Neural cell (in vitro differentiated cells): Measurements from ENCODE around the gene PPME1. TPM values are rescaled to one million over a fixed set of nuclear protein-coding genes. Genes with fewer than 3 reads are reported as not detected.

ENCODE experiments used
- H2AFZ ChIP-seq: fragments of 200-600, 300-800 bp; sonication (generic), shearing (Covaris generic); 2 replicates; pipeline ENCODE4 v1.6.0; 2014; ENCODE audit warnings: low read depth, mild to moderate bottlenecking, antibody characterized with exemption, low read length, moderate library complexity
- H3F3A ChIP-seq: fragments of 200-600 bp; shearing (Covaris generic); 2 replicates; pipeline ENCODE4 v1.6.1; 2016; ENCODE audit warnings: mild to moderate bottlenecking, moderate library complexity, mixed read lengths, antibody characterized with exemption, low read length; ENCODE audit not compliant: insufficient read depth, poor library complexity, severe bottlenecking
- H3K27ac ChIP-seq: fragments of 200-600, 300-800 bp; sonication (generic), shearing (Covaris generic); 2 replicates; pipeline ENCODE4 v1.5.1; 2014; ENCODE audit warnings: mild to moderate bottlenecking, low read length, moderate library complexity
- H3K27me3 ChIP-seq: fragments of 300-800, 200-600 bp; sonication (generic), shearing (Covaris generic); 2 replicates; pipeline ENCODE4 v1.6.0; 2014; ENCODE audit warnings: mild to moderate bottlenecking, low read depth, low read length, moderate library complexity; ENCODE audit not compliant: insufficient read depth
- H3K36me3 ChIP-seq: fragments of 300-800, 200-600 bp; sonication (generic), shearing (Covaris generic); 2 replicates; pipeline ENCODE4 v1.5.1; 2014; ENCODE audit warnings: mild to moderate bottlenecking, antibody characterized with exemption, low read length, moderate library complexity; ENCODE audit not compliant: insufficient read depth
- H3K4me2 ChIP-seq: fragments of 300-800, 200-600 bp; sonication (generic), shearing (Covaris generic); 2 replicates; pipeline ENCODE4 v1.6.0; 2014; ENCODE audit warnings: mild to moderate bottlenecking, low read length
- H3K4me3 ChIP-seq: fragments of 300-800, 200-600 bp; sonication (generic), shearing (Covaris generic); 2 replicates; pipeline ENCODE4 v1.5.1; 2014; ENCODE audit warnings: mild to moderate bottlenecking, low read length, moderate library complexity
- H3K79me2 ChIP-seq: fragments of 200-600 bp; shearing (Covaris generic); replicated peaks from 2 replicates; pipeline ENCODE4 v1.6.0; 2014; ENCODE audit warnings: mild to moderate bottlenecking, low read length, moderate library complexity; ENCODE audit not compliant: insufficient read depth
- H3K9ac ChIP-seq: fragments of 300-800, 200-600 bp; sonication (generic), shearing (Covaris generic); 2 replicates; pipeline ENCODE4 v1.6.1; 2016; ENCODE audit warnings: mild to moderate bottlenecking, low read length, mixed read lengths
- H3K9me2 ChIP-seq: fragments of 200-600 bp; shearing (Covaris generic); 2 replicates; pipeline ENCODE4 v1.6.1; 2016; ENCODE audit warnings: mild to moderate bottlenecking, low read length, mixed read lengths; ENCODE audit not compliant: insufficient read depth
- H3K9me3 ChIP-seq: fragments of 200-600, 300-800 bp; sonication (generic), shearing (Covaris generic); 2 replicates; pipeline ENCODE4 v1.6.1; 2016; ENCODE audit warnings: mild to moderate bottlenecking, mixed run types, low read length, moderate library complexity, mixed read lengths
- H4K20me1 ChIP-seq: fragments of 200-600 bp; shearing (Covaris generic); 2 replicates; pipeline ENCODE4 v1.6.1; 2016; ENCODE audit warnings: mild to moderate bottlenecking, mixed run types; ENCODE audit not compliant: insufficient read depth
- EP300 ChIP-seq: fragments of 450-650 bp; conservative IDR thresholded peaks from 2 replicates; pipeline ENCODE4 v1.6.1; 2014; ENCODE audit warnings: antibody characterized with exemption, mild to moderate bottlenecking, moderate library complexity; ENCODE audit not compliant: poor library complexity, severe bottlenecking
- EZH2 ChIP-seq: fragments of 200-600, 300-800 bp; shearing (Covaris generic), sonication (generic); IDR thresholded peaks from 2 replicates; pipeline ENCODE4 v1.6.1; 2014; ENCODE audit warnings: antibody characterized with exemption, low read length, borderline replicate concordance, mild to moderate bottlenecking; ENCODE audit not compliant: insufficient read depth, poor library complexity, severe bottlenecking
- MXI1 ChIP-seq: fragments of 450-650 bp; conservative IDR thresholded peaks from 2 replicates; pipeline ENCODE4 v1.6.1; 2014; ENCODE audit warnings: antibody characterized with exemption, mild to moderate bottlenecking; ENCODE audit not compliant: poor library complexity, severe bottlenecking
- POLR2AphosphoS5 ChIP-seq: IDR thresholded peaks from 2 replicates; pipeline ENCODE4 v1.6.1; 2012
- RAD21 ChIP-seq: fragments of 450-650 bp; conservative IDR thresholded peaks from 2 replicates; pipeline ENCODE4 v1.6.1; 2014; ENCODE audit warnings: antibody characterized with exemption, mild to moderate bottlenecking, moderate library complexity
- SMC3 ChIP-seq: fragments of 450-650 bp; conservative IDR thresholded peaks from 2 replicates; pipeline ENCODE4 v1.6.1; 2014; ENCODE audit warnings: antibody characterized with exemption, mild to moderate bottlenecking, moderate library complexity; ENCODE audit not compliant: poor library complexity
- TAF1 ChIP-seq: IDR thresholded peaks from 2 replicates; pipeline ENCODE4 v1.6.1; 2012; ENCODE audit warnings: low read depth
- polyA plus RNA-seq: library from polyadenylated mRNA; depleted of rRNA; stranded (reverse); fragments of >200 nt; gene quantifications from 2 replicates; pipeline ENCODE4 v1.2.3, GENCODE V29; 2014
- TF ChIP-seq, protein P1 (sequence below): fragments of 450-650 bp; IDR thresholded peaks from 2 replicates; pipeline ENCODE4 v1.5.1; 2014; ENCODE audit warnings: antibody characterized with exemption, mild to moderate bottlenecking, moderate library complexity; ENCODE audit not compliant: poor library complexity, severe bottlenecking
- TF ChIP-seq, protein P2 (sequence below): IDR thresholded peaks from 2 replicates; pipeline ENCODE4 v1.6.1; 2012; ENCODE audit warnings: borderline replicate concordance

PPME1 gene
- polyA plus RNA-seq, 1 donor from 2014 or later = 49.5 TPM

DNA sequence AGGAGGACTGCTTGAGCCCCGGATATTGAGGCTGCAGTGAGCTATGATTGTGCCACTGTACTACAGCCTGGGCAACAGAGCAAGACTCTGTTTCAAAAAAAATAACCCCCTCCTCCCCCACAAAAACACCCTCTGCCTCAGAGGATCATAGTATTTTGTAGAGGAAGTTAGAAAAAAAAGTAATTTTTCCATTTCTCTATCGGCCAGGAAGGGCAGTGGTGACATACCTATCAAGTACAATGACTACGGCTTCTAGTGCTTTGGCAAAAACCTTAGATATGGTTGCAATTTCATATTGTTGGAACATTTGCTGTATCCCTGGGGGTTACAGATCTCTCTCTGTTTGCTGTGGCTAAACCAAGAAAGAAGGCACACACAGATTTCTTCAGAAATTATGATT is 29.2 kb upstream of the PPME1 start:
- Histone ChIP-seq H3K4me2 (no peak overlapping the region), H3K27me3 (no peaks in the 10 kb centered on the region), H3K9ac (no peak overlapping the region), H3K9me2 (no peaks in the 10 kb centered on the region), H3K79me2 (no peaks in the 10 kb centered on the region), H3K9me3 (no peaks in the 10 kb centered on the region), H4K20me1 (no peaks in the 10 kb centered on the region), H3F3A (peaks cover 3% of the 10 kb centered on the region), H2AFZ (no peak overlapping the region), H3K36me3 (peaks cover 15% of the 10 kb centered on the region), H3K4me3 (no peak overlapping the region), H3K27ac (no peak overlapping the region)
- TF ChIP-seq MXI1 = no peak

DNA sequence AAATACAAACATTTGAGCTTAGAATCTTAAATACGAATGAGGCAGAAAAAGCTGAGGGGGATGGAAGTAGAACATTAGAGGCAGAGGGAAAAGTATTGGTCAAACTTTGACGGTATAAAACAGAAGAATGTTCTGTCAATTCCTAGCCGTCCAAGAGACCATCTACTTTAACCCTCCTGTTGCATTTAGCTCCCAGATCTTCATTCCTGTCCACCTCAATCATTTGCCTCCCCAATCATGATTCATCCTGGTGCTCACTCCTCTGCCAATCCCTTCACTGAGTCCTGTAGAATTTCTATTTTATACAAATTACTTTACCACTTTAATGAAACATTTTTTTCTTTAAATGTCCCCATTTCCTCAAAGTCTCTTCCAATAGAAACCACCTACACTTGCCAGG is 28.5 kb upstream of the PPME1 start:
- no peak overlapping the region for H3K4me3 ChIP-seq
- H3K36me3 ChIP-seq = peaks cover 15% of the 10 kb centered on the region
- no peak overlapping the region for H3K27ac ChIP-seq
- no peak overlapping the region for H2AFZ ChIP-seq
- TF ChIP-seq, protein P1, sequence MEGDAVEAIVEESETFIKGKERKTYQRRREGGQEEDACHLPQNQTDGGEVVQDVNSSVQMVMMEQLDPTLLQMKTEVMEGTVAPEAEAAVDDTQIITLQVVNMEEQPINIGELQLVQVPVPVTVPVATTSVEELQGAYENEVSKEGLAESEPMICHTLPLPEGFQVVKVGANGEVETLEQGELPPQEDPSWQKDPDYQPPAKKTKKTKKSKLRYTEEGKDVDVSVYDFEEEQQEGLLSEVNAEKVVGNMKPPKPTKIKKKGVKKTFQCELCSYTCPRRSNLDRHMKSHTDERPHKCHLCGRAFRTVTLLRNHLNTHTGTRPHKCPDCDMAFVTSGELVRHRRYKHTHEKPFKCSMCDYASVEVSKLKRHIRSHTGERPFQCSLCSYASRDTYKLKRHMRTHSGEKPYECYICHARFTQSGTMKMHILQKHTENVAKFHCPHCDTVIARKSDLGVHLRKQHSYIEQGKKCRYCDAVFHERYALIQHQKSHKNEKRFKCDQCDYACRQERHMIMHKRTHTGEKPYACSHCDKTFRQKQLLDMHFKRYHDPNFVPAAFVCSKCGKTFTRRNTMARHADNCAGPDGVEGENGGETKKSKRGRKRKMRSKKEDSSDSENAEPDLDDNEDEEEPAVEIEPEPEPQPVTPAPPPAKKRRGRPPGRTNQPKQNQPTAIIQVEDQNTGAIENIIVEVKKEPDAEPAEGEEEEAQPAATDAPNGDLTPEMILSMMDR = no peak
- TF ChIP-seq MXI1 (no peak), TAF1 (no peak), POLR2AphosphoS5 (no peak), EP300 (no peak), SMC3 (no peak), EZH2 (no peak), RAD21 (no peak)
- TF ChIP-seq, protein P2, sequence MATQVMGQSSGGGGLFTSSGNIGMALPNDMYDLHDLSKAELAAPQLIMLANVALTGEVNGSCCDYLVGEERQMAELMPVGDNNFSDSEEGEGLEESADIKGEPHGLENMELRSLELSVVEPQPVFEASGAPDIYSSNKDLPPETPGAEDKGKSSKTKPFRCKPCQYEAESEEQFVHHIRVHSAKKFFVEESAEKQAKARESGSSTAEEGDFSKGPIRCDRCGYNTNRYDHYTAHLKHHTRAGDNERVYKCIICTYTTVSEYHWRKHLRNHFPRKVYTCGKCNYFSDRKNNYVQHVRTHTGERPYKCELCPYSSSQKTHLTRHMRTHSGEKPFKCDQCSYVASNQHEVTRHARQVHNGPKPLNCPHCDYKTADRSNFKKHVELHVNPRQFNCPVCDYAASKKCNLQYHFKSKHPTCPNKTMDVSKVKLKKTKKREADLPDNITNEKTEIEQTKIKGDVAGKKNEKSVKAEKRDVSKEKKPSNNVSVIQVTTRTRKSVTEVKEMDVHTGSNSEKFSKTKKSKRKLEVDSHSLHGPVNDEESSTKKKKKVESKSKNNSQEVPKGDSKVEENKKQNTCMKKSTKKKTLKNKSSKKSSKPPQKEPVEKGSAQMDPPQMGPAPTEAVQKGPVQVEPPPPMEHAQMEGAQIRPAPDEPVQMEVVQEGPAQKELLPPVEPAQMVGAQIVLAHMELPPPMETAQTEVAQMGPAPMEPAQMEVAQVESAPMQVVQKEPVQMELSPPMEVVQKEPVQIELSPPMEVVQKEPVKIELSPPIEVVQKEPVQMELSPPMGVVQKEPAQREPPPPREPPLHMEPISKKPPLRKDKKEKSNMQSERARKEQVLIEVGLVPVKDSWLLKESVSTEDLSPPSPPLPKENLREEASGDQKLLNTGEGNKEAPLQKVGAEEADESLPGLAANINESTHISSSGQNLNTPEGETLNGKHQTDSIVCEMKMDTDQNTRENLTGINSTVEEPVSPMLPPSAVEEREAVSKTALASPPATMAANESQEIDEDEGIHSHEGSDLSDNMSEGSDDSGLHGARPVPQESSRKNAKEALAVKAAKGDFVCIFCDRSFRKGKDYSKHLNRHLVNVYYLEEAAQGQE = no peak
- no peak overlapping the region for H3K4me2 ChIP-seq
- peaks cover 3% of the 10 kb centered on the region for H3F3A ChIP-seq
- no peaks in the 10 kb centered on the region for H4K20me1 ChIP-seq
- no peaks in the 10 kb centered on the region for H3K9me2 ChIP-seq
- H3K79me2 ChIP-seq = no peaks in the 10 kb centered on the region
- H3K9ac ChIP-seq = no peak overlapping the region
- no peaks in the 10 kb centered on the region for H3K9me3 ChIP-seq
- no peaks in the 10 kb centered on the region for H3K27me3 ChIP-seq

DNA sequence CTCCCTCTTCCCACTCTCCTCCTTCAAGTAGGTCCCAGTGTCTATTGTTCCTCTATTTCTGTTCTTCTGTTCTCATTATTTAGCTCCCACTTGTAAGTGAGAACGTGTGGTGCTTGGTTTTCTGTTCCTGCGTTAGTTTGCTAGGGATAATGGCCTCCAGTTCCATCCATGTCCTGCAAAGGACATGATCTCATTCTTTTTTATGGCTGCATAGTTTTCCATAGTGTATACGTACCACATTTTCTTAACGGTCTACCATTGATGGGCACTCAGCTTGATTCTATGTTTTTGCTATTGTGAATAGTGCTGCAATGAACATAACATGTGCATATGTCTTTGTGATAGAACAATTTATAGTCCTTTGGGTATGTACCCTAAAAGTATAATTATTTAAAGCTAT is 26.5 kb upstream of the PPME1 start:
- H3K4me3 ChIP-seq = no peak overlapping the region
- H2AFZ ChIP-seq = no peak overlapping the region
- no peaks in the 10 kb centered on the region for H3K9me3 ChIP-seq
- peaks cover 12% of the 10 kb centered on the region for H3K36me3 ChIP-seq
- no peaks in the 10 kb centered on the region for H3K79me2 ChIP-seq
- no peak for TF ChIP-seq TAF1
- TF ChIP-seq POLR2AphosphoS5 = no peak
- TF ChIP-seq SMC3 = no peak
- TF ChIP-seq, protein P2 = no peak
- no peak for TF ChIP-seq EZH2
- no peak for TF ChIP-seq RAD21
- TF ChIP-seq EP300 = no peak
- no peak for TF ChIP-seq MXI1
- TF ChIP-seq, protein P1 = no peak
- no peak overlapping the region for H3K27ac ChIP-seq
- no peaks in the 10 kb centered on the region for H4K20me1 ChIP-seq
- peaks cover 3% of the 10 kb centered on the region for H3F3A ChIP-seq
- H3K27me3 ChIP-seq = no peaks in the 10 kb centered on the region
- H3K9ac ChIP-seq = no peak overlapping the region
- no peaks in the 10 kb centered on the region for H3K9me2 ChIP-seq
- H3K4me2 ChIP-seq = no peak overlapping the region
